Ishikawa (cell line): ENCODE measurements around the gene COL20A1.

ENCODE experiments used
- CEBPB ChIP-seq: IDR thresholded peaks from 2 replicates; pipeline ENCODE4 v1.6.1; 2012
- CREB1 ChIP-seq: IDR thresholded peaks from 2 replicates; pipeline ENCODE4 v1.6.1; 2012; ENCODE audit warnings: low read depth
- EGR1 ChIP-seq: IDR thresholded peaks from 2 replicates; pipeline ENCODE4 v1.6.1; 2012
- EP300 ChIP-seq: IDR thresholded peaks from 2 replicates; pipeline ENCODE4 v1.6.1; 2012; ENCODE audit warnings: borderline replicate concordance
- FOXM1 ChIP-seq: IDR thresholded peaks from 2 replicates; pipeline ENCODE4 v1.6.1; 2012; ENCODE audit warnings: low read depth, borderline replicate concordance
- MAX ChIP-seq: IDR thresholded peaks from 2 replicates; pipeline ENCODE4 v1.6.1; 2012
- NFIC ChIP-seq: IDR thresholded peaks from 2 replicates; pipeline ENCODE4 v1.6.1; 2012
- RAD21 ChIP-seq: IDR thresholded peaks from 2 replicates; pipeline ENCODE4 v1.6.1; 2012; ENCODE audit warnings: low read depth
- REST ChIP-seq: IDR thresholded peaks from 2 replicates; pipeline ENCODE4 v1.6.1; 2012; ENCODE audit warnings: low read depth, mild to moderate bottlenecking
- TAF1 ChIP-seq: IDR thresholded peaks from 2 replicates; pipeline ENCODE4 v1.6.1; 2012; ENCODE audit warnings: low read depth, mild to moderate bottlenecking
- TCF12 ChIP-seq: IDR thresholded peaks from 2 replicates; pipeline ENCODE4 v1.6.1; 2012; ENCODE audit warnings: low read depth
- TEAD4 ChIP-seq: IDR thresholded peaks from 2 replicates; pipeline ENCODE4 v1.6.1; 2012
- USF1 ChIP-seq: IDR thresholded peaks from 2 replicates; pipeline ENCODE4 v1.6.1; 2012
- YY1 ChIP-seq: IDR thresholded peaks from 2 replicates; pipeline ENCODE4 v1.6.1; 2012; ENCODE audit warnings: low read depth
- ZBTB7A ChIP-seq: IDR thresholded peaks from 2 replicates; pipeline ENCODE4 v1.6.1; 2012; ENCODE audit warnings: low read depth

The COL20A1 gene

GRCh38 chr20:63292904-63293303 lies at the start of gene COL20A1:
Gene COL20A1 (plus strand): TSS chr20:63293186. CDS start chr20:63295108, 1,922 bp downstream.
- TF ChIP-seq EGR1 = no peak
- no peak for TF ChIP-seq FOXM1

- TF ChIP-seq TEAD4 = no peak
- no peak for TF ChIP-seq EP300
- TF ChIP-seq YY1 = no peak
- no peak for TF ChIP-seq TCF12
- no peak for TF ChIP-seq REST
- no peak for TF ChIP-seq CREB1
- no peak for TF ChIP-seq TAF1
- TF ChIP-seq EGR1 = no peak
- TF ChIP-seq CEBPB = no peak
- TF ChIP-seq FOXM1 = no peak
- no peak for TF ChIP-seq MAX
- no peak for TF ChIP-seq USF1
- TF ChIP-seq RAD21 = no peak
Observed at GRCh38 chr20:63243604-63244247, 49.3 kb upstream of the COL20A1 start.

GRCh38 chr20:63244468-63244867 lies 48.5 kb upstream of the COL20A1 start:
- TF ChIP-seq MAX (no peak), NFIC (no peak), TAF1 (no peak), RAD21 (no peak), USF1 (no peak), YY1 (no peak), CEBPB (no peak), REST (no peak), EP300 (no peak), TEAD4 (no peak), FOXM1 (no peak), EGR1 (no peak), CREB1 (no peak), TCF12 (no peak), ZBTB7A (no peak)

GRCh38 chr20:63246490-63247288 lies 46.3 kb upstream of the COL20A1 start:
- TF ChIP-seq USF1 (peak; percentile 91), FOXM1 (no peak), RAD21 (no peak)

- no peak for TF ChIP-seq TAF1
- no peak for TF ChIP-seq CREB1
Observed at GRCh38 chr20:63247671-63248228, 45.2 kb upstream of the COL20A1 start.
